K562 (cell line): Measurements from ENCODE around the gene CLDN7. TPM values are rescaled to one million over a fixed set of nuclear protein-coding genes. Genes with fewer than 3 reads are reported as not detected.

Experiments
- ATAC-seq: fragments of 200-7000 bp; cut with Tn5 transposase; 3 replicates; pipeline ENCODE4 v1.9.1; 2020; ENCODE audit warnings: moderate library complexity
- Bru-seq: library from RNA; stranded (reverse); fragments of 400-500 nt; gene quantifications from one replicate; lab custom pipeline; 2021; lab: Mats Ljungman, UMichigan
- BruChase-seq, 2 experiments: library from RNA; stranded (reverse); fragments of 400-500 nt; gene quantifications; one replicate each; lab custom pipeline; 2021; lab: Mats Ljungman, UMichigan
- BruUV-seq: library from RNA; stranded (reverse); fragments of 400-500 nt; replicated peaks from 2 replicates; lab custom pipeline; 2021; lab: Mats Ljungman, UMichigan
- CTCF ChIA-PET: fragments of 300-600 bp; formaldehyde crosslinking; extraction: SDS; loops from one replicate; lab custom pipeline; 2021; ENCODE audit warnings: low intra/inter-chr PET ratio; lab: Yijun Ruan, JAX
- POLR2A ChIA-PET: fragments of 300-600, 350-650 bp; sonication (Branson Sonifier 250); formaldehyde crosslinking; extraction: SDS; loops from one replicate; lab custom pipeline; 2021; ENCODE audit warnings: antibody characterized with exemption, inconsistent platforms; lab: Yijun Ruan, JAX
- DNase-seq, 4 experiments: peaks; one replicate each; pipeline versions ENCODE4 v3.0.0 to v3.0.0-alpha.2; 2011 to 2018; ENCODE audit warnings: low spot score in 3 of 4, mixed read lengths in 3 of 4; ENCODE audit errors: extremely low read depth in 1 of 4
- FAIRE-seq: peaks from 2 replicates; lab custom pipeline; 2011; peaks lifted over from hg19 to GRCh38; lab: Jason Lieb, UNC
- H2AFZ ChIP-seq: 2 replicates; pipeline ENCODE4 v1.6.0; 2011; ENCODE audit warnings: low read depth, low read length, control low read depth, inconsistent platforms
- H3K27ac ChIP-seq: fragments of 200-600 bp; 3 replicates; pipeline ENCODE4 v1.8.0; 2011; ENCODE audit warnings: low read depth, mild to moderate bottlenecking, control low read depth, inconsistent platforms, low read length, moderate library complexity, mixed read lengths; ENCODE audit errors: extremely low read depth
- H3K27me3 ChIP-seq, 2 experiments: fragments of 300-600 bp in 1 of 2; 2 replicates in 1 of 2; 3 replicates in 1 of 2; pipeline versions ENCODE4 v1.6.0 to v1.8.0; 2011; ENCODE audit warnings: inconsistent platforms in 2 of 2, low read length in 2 of 2, mild to moderate bottlenecking in 1 of 2, mixed read lengths in 1 of 2, moderate library complexity in 1 of 2; ENCODE audit not compliant: control insufficient read depth in 2 of 2, insufficient read depth in 2 of 2
- H3K36me3 ChIP-seq: fragments of 300-600 bp; 3 replicates; pipeline ENCODE4 v1.8.0; 2011; ENCODE audit warnings: mild to moderate bottlenecking, low read length, inconsistent platforms; ENCODE audit not compliant: control insufficient read depth, insufficient read depth
- H3K4me1 ChIP-seq, 2 experiments: fragments of 200-600 bp in 1 of 2; replicated peaks in 1 of 2; 2 replicates in 1 of 2; 3 replicates in 1 of 2; pipeline versions ENCODE4 v1.5.1 to v1.8.0; 2011; ENCODE audit warnings: inconsistent platforms in 2 of 2, low read length in 2 of 2, mild to moderate bottlenecking in 1 of 2, mixed read lengths in 1 of 2, moderate library complexity in 1 of 2; ENCODE audit not compliant: control insufficient read depth in 2 of 2, insufficient read depth in 2 of 2
- H3K4me2 ChIP-seq: 2 replicates; pipeline ENCODE4 v1.6.1; 2011; ENCODE audit warnings: low read length, control low read depth, inconsistent platforms, mixed read lengths; ENCODE audit not compliant: insufficient read depth
- H3K4me3 ChIP-seq: fragments of 200-600 bp; sonication (generic), shearing (Covaris generic); 2 replicates; pipeline ENCODE4 v1.5.1; 2016; ENCODE audit warnings: control low read depth, inconsistent platforms
- H3K79me2 ChIP-seq: fragments of 200-600 bp; 3 replicates; pipeline ENCODE4 v1.8.0; 2011; ENCODE audit warnings: low read length, inconsistent platforms; ENCODE audit not compliant: control insufficient read depth, insufficient read depth
- H3K9ac ChIP-seq, 2 experiments: 2 replicates each; pipeline versions ENCODE4 v1.6.0 to v1.6.1; 2011; ENCODE audit warnings: low read depth in 2 of 2, low read length in 2 of 2, control low read depth in 1 of 2, inconsistent platforms in 1 of 2, mild to moderate bottlenecking in 1 of 2, mixed read lengths in 1 of 2; ENCODE audit not compliant: insufficient read depth in 1 of 2
- H3K9me1 ChIP-seq: one replicate; pipeline ENCODE4 v1.6.0; 2011; ENCODE audit warnings: inconsistent platforms, mild to moderate bottlenecking, low read length, moderate library complexity; ENCODE audit not compliant: control insufficient read depth, insufficient read depth
- H3K9me3 ChIP-seq: replicated peaks from 2 replicates; pipeline ENCODE4 v1.5.1; 2011; ENCODE audit warnings: low read depth, low read length, inconsistent platforms; ENCODE audit not compliant: control insufficient read depth, insufficient read depth
- H4K20me1 ChIP-seq: replicated peaks from 2 replicates; pipeline ENCODE4 v1.6.1; 2011; ENCODE audit warnings: low read length, inconsistent platforms, mixed read lengths; ENCODE audit not compliant: control insufficient read depth, insufficient read depth
- CBX3 ChIP-seq, 2 experiments: IDR thresholded peaks; 1 replicate in 1 of 2; 2 replicates in 1 of 2; pipeline ENCODE4 v1.6.1; 2012; ENCODE audit warnings: inconsistent platforms in 2 of 2, low read length in 2 of 2, borderline replicate concordance in 1 of 2, control low read depth in 1 of 2
- DMBX1 ChIP-seq: fragments of 250-450 bp; sonication (Bioruptor Pico); IDR thresholded peaks from 2 replicates; pipeline ENCODE4 v1.8.0; 2022; ENCODE audit warnings: inconsistent platforms, mild to moderate bottlenecking, moderate library complexity, borderline replicate concordance
- ELF4 ChIP-seq: fragments of 450-650 bp; formaldehyde crosslinking; IDR thresholded peaks from 2 replicates; pipeline ENCODE4 v1.4.0; 2022; ENCODE audit warnings: missing genetic modification characterization
- FOXJ3 ChIP-seq: sonication (generic); formaldehyde crosslinking; IDR thresholded peaks from 2 replicates; pipeline ENCODE4 v1.4.0; 2020; ENCODE audit warnings: mild to moderate bottlenecking, missing genetic modification reagents
- ILF3 ChIP-seq: fragments of 450-650 bp; IDR thresholded peaks from 2 replicates; pipeline ENCODE4 v1.6.1; 2018; ENCODE audit warnings: antibody characterized with exemption, mild to moderate bottlenecking, moderate library complexity, borderline replicate concordance
- POLR2AphosphoS5 ChIP-seq: IDR thresholded peaks from 2 replicates; pipeline ENCODE4 v1.6.1; 2011; ENCODE audit warnings: mild to moderate bottlenecking, low read depth, low read length, moderate library complexity; ENCODE audit not compliant: control insufficient read depth, insufficient read depth
- POLR2G ChIP-seq: fragments of 200-400 bp; formaldehyde crosslinking; IDR thresholded peaks from 2 replicates; pipeline ENCODE4 v1.6.1; 2017; ENCODE audit warnings: low read depth, mild to moderate bottlenecking, antibody characterized with exemption, low read length, moderate library complexity
- RBM15 ChIP-seq: fragments of 200-400 bp; formaldehyde crosslinking; IDR thresholded peaks from 2 replicates; pipeline ENCODE4 v1.6.1; 2018; ENCODE audit warnings: mild to moderate bottlenecking, low read length, moderate library complexity; ENCODE audit not compliant: insufficient read depth
- RFX7 ChIP-seq: fragments of 250-450 bp; sonication (Bioruptor Pico); IDR thresholded peaks from 2 replicates; pipeline ENCODE4 v1.5.1; 2021; ENCODE audit warnings: mild to moderate bottlenecking
- TBP ChIP-seq: optimal IDR thresholded peaks from 2 replicates; pipeline ENCODE3; 2011; ENCODE audit warnings: low read depth, low read length, improper control_type of control experiment
- THRAP3 ChIP-seq: fragments of 450-650 bp; IDR thresholded peaks from 2 replicates; pipeline ENCODE4 v1.6.1; 2016; ENCODE audit warnings: mild to moderate bottlenecking, inconsistent platforms, borderline replicate concordance
- ZBTB1 ChIP-seq: sonication (generic); formaldehyde crosslinking; IDR thresholded peaks from 2 replicates; pipeline ENCODE4 v1.8.1; 2023; ENCODE audit warnings: missing genetic modification reagents, low read depth, mild to moderate bottlenecking, borderline replicate concordance
- ZNF165 ChIP-seq: fragments of 250-450 bp; sonication (Bioruptor Pico); IDR thresholded peaks from 2 replicates; pipeline ENCODE4 v1.4.0; 2020; ENCODE audit warnings: borderline replicate concordance
- ZNF239 ChIP-seq: fragments of 250-450 bp; sonication (Bioruptor Pico); IDR thresholded peaks from 2 replicates; pipeline ENCODE4 v1.4.0; 2020; ENCODE audit warnings: mild to moderate bottlenecking
- WGBS: fragments of 100-300 bp; shearing (Covaris generic); methylation state at CpG from one replicate; pipeline ENCODE4 v1.1.6; 2016; ENCODE audit warnings: low coverage, mixed read lengths; ENCODE audit not compliant: insufficient coverage; ENCODE audit errors: missing lambda C conversion rate; 5-methylcytosine and 5-hydroxymethylcytosine counted together
- in situ Hi-C: fragments of 300-500 bp; cut with MboI; formaldehyde crosslinking; loops from 4 replicates; pipeline ENCODE4 v1.15.0; 2018; ENCODE audit warnings: inconsistent platforms, mixed read lengths
- intact Hi-C: fragments of 100-400 bp; cut with micrococcal nuclease; formaldehyde crosslinking; loops from 2 replicates; pipeline ENCODE4 v1.14.2; 2022
- long read RNA-seq, 3 experiments: library from polyadenylated mRNA in 2 of 3; library from RNA in 1 of 3; unstranded in 2 of 3; stranded (forward) in 1 of 3; transcript quantifications; one replicate each; pipeline ENCODE4 v2.0.0, GENCODE V29; 2019 to 2022
- polyA minus RNA-seq, 3 experiments: library from RNA; depleted of rRNA, polyadenylated mRNA; stranded (reverse); fragments of >200 nt; gene quantifications; 2 replicates each; pipeline ENCODE4 v1.2.3, GENCODE V29; 2011
- polyA plus RNA-seq, 8 experiments: library from polyadenylated mRNA; depleted of rRNA in 4 of 8; stranded (reverse) in 5 of 8; unstranded in 3 of 8; fragments of >200 nt; fragmentation: Nextera tagmentation in 2 of 8; fragmentation: Illumina TruSeq in 1 of 8; extraction: Ambion mirVana in 2 of 8; extraction: Trizol in 1 of 8; gene quantifications; 2 replicates each; pipeline versions ENCODE4 v1.2.1 to v1.2.3, GENCODE V29; 2011 to 2014; ENCODE audit warnings: inconsistent platforms in 1 of 8, missing spikeins in 1 of 8
- total RNA-seq, 7 experiments: library from RNA; depleted of rRNA in 6 of 7; stranded (reverse); fragments of >200 nt in 6 of 7; fragmentation: Illumina TruSeq in 2 of 7; extraction: Trizol in 2 of 7; gene quantifications; 2 replicates each; pipeline versions ENCODE4 v1.2.1 to v1.2.3, GENCODE V29; 2011 to 2021; ENCODE audit warnings: low replicate concordance in 1 of 7
- TF ChIP-seq, protein P1 (sequence below): sonication (generic); formaldehyde crosslinking; IDR thresholded peaks from 2 replicates; pipeline ENCODE4 v1.8.0; 2022; ENCODE audit warnings: missing genetic modification reagents, mild to moderate bottlenecking, moderate library complexity, borderline replicate concordance

Gene CLDN7, protein sequence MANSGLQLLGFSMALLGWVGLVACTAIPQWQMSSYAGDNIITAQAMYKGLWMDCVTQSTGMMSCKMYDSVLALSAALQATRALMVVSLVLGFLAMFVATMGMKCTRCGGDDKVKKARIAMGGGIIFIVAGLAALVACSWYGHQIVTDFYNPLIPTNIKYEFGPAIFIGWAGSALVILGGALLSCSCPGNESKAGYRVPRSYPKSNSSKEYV
- total RNA-seq (2011; cell fraction: chromatin; rRNA removed; ENCODE audit: low replicate concordance), result 19.6 and 42.6 TPM in 2 replicates
- total RNA-seq (2011; cell fraction: nucleolus; rRNA removed), result 35.5 and 39.7 TPM in 2 replicates
- total RNA-seq (2011; cell fraction: nucleoplasm; rRNA removed), result 20.2 and 25.8 TPM in 2 replicates
- total RNA-seq (2014; rRNA removed), result 6.7 and 10.4 TPM in 2 replicates
- total RNA-seq (2014; rRNA removed; fragmentation: Illumina TruSeq; extraction: Trizol), result 2.4 and 3.2 TPM in 2 replicates
- total RNA-seq (2015; rRNA removed; fragmentation: Illumina TruSeq; extraction: Trizol), result 5.4 and 6.8 TPM in 2 replicates
- 9.1 and 13.7 TPM in 2 replicates for total RNA-seq (2021)
- polyA plus RNA-seq (2011; rRNA removed), result 9.9 and 14.2 TPM in 2 replicates
- polyA plus RNA-seq (2011; cell fraction: cytosol; rRNA removed), result 15.6 and 18.1 TPM in 2 replicates
- 65.6 and 71.0 TPM in 2 replicates for polyA plus RNA-seq (2011; cell fraction: nucleus; rRNA removed)
- polyA plus RNA-seq (2012), result 10.1 and 20.8 TPM in 2 replicates
- polyA plus RNA-seq (2014; fragmentation: Illumina TruSeq; extraction: Trizol), result 7.6 and 11.1 TPM in 2 replicates
- 1 to 10 TPM; 2.2 to 4.0 TPM for polyA plus RNA-seq (2014; fragmentation: Nextera tagmentation; extraction: Ambion mirVana)
- 14.5 and 15.6 TPM in 2 replicates for polyA plus RNA-seq (2014; rRNA removed)
- 4.0 and 4.2 TPM in 2 replicates for polyA minus RNA-seq (2011; rRNA and poly(A)+ RNA removed)
- polyA minus RNA-seq (2011; cell fraction: cytosol; rRNA and poly(A)+ RNA removed), result 1.8 and 3.0 TPM in 2 replicates
- polyA minus RNA-seq (2011; cell fraction: nucleus; rRNA and poly(A)+ RNA removed), result 6.5 and 6.6 TPM in 2 replicates
- percentile 61 among the genes with signal in this experiment for Bru-seq, nascent RNA
- BruChase-seq, experiment 1, labeled RNA remaining after a 2-hour chase, result percentile 50 among the genes with signal in this experiment
- BruChase-seq, experiment 2, labeled RNA remaining after a 6-hour chase, result percentile 44 among the genes with signal in this experiment
- long read RNA-seq, experiment 1, transcript CLDN7-202 (5 exons, 1,228 nt), result major isoform, 6 of 10 reads
- long read RNA-seq, experiment 1, partial matches to known transcripts, result 0 of 10 reads
- long read RNA-seq, experiment 1, other reads (novel, unspliced or antisense), result 1 of 10 reads
- long read RNA-seq, experiment 2, partial matches to known transcripts, result 0 of 2 reads
- long read RNA-seq, experiment 2, other reads (novel, unspliced or antisense), result 0 of 2 reads
- long read RNA-seq, experiment 3, transcript CLDN7-202 (5 exons, 1,228 nt), result major isoform, 6 of 10 reads
- long read RNA-seq, experiment 3, partial matches to known transcripts, result 0 of 10 reads
- long read RNA-seq, experiment 3, other reads (novel, unspliced or antisense), result 1 of 10 reads

DNA sequence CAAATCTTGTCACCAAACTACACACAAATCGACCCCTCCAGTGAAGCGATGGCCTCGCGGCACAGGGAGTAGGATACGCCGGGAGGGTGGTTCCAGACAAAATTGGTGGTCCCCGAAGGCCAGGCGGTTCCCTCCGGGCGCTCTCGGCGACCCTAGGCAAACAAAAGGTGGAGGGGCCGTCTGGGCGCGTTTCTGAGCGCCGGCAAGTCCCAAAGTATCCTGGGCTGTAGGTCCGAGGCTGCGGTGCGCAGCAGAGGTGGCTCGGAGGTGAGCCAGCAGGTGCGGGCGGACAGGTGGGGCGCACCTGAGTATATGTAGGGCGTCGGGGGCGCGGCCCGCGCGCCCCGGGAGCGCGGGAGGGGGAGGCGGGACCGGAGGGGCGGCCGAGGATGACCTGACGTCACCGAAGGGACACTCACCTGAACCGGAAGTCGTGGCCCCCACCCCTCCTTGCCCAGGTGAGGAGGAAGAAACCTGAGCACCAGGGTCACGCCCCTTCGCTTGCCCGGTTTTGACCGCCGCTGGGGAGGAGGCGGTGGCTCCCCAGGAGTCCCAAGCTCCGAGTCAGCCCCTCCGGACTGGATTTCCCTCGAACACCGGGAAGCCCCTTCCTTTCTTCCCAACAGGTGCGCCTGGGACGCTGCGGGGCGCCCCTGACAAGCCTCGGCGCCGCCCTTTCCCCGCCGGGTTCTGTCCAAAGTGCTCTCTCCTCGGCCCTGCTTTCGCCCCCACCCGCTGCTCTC is at the start of gene CLDN7:
Gene CLDN7 (minus strand): TSS at position 287 of the 743 bp plus-strand sequence. CDS start 435 bp downstream, outside the sequence.
- FAIRE-seq, result no peak
- TF ChIP-seq RFX7 (CRISPR knock-in tag), result no peak
- no peak for TF ChIP-seq DMBX1
- TF ChIP-seq FOXJ3 (CRISPR knock-in tag), result no peak
- TF ChIP-seq RBM15, result no peak
- no peak for TF ChIP-seq ZNF165
- no peak for TF ChIP-seq POLR2AphosphoS5
- no peak for TF ChIP-seq ELF4
- 0 out of 2 replicates have a peak, but pooled peaks have one; percentile 35 for TF ChIP-seq ZBTB1 (CRISPR knock-in tag)
- TF ChIP-seq ILF3, result no peak
- TF ChIP-seq THRAP3, result no peak
- TF ChIP-seq, protein P1, sequence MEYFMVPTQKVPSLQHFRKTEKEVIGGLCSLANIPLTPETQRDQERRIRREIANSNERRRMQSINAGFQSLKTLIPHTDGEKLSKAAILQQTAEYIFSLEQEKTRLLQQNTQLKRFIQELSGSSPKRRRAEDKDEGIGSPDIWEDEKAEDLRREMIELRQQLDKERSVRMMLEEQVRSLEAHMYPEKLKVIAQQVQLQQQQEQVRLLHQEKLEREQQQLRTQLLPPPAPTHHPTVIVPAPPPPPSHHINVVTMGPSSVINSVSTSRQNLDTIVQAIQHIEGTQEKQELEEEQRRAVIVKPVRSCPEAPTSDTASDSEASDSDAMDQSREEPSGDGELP (CRISPR knock-in tag), result peak; percentile 10; the same call in 1 of the 2 replicates
- TF ChIP-seq TBP, result no peak
- TF ChIP-seq CBX3 (IDR thresholded peaks at IDR 0.05; ENCODE audit: borderline replicate concordance in 1 of 2, low read length in 2 of 2), result no peak
- TF ChIP-seq POLR2G, result peak; percentile 50
- TF ChIP-seq ZNF239 (CRISPR knock-in tag), result no peak

More for the DNA sequence above, at the start of gene CLDN7:
- in situ Hi-C loops (no loop called here), intact Hi-C loops (no loop called here)
- POLR2A ChIA-PET, result no interaction called here
- BruUV-seq, result TSS peak; percentile 81
- no peaks in the 10 kb centered on the region for H3K79me2 ChIP-seq
- peak within 1 kb of the TSS; percentile 70 for H3K27ac ChIP-seq
- peaks cover 10 to 35% of the 10 kb centered on the region in 2 experiments; a peak in 4 of 5 replicates for H3K4me1 ChIP-seq
- CTCF ChIA-PET, result no interaction called here
- H3K9ac ChIP-seq, result peak within 1 kb of the TSS; percentile 63 to 89
- DNase-seq (peak in 1 of 4 experiments; percentile 14), ATAC-seq (peak; percentile 10; the same call in 2 of the 3 replicates)
- no peaks in the 10 kb centered on the region for H3K27me3 ChIP-seq
- H3K9me1 ChIP-seq, result no peaks in the 10 kb centered on the region
- peak within 1 kb of the TSS; percentile 47 for H3K4me3 ChIP-seq
- H3K4me2 ChIP-seq, result peak within 1 kb of the TSS; percentile 95
- peaks cover 28% of the 10 kb centered on the region; the same call in 2 of the 3 replicates for H3K36me3 ChIP-seq
- no peaks in the 10 kb centered on the region for H3K9me3 ChIP-seq
- 90% methylated on average over 10 of the region's 64 CpGs for WGBS
- no peaks in the 10 kb centered on the region for H4K20me1 ChIP-seq
- peak within 1 kb of the TSS; percentile 97 for H2AFZ ChIP-seq
